Kidney (tissue), 14 donors: ENCODE measurements around the gene OBP2B. TPM values are rescaled to one million over a fixed set of nuclear protein-coding genes. Genes with fewer than 3 reads are reported as not detected.

Source experiments
- DNase-seq, 5 donors: peaks; one replicate each; pipeline ENCODE4 v3.0.0-alpha.2; 2013 to 2020
- FAIRE-seq: peaks from 2 replicates; lab custom pipeline; 2012; peaks lifted over from hg19 to GRCh38; lab: Jason Lieb, UNC
- H3K27ac ChIP-seq, 2 donors: one replicate each; pipeline ENCODE4 v1.7.0; 2013; ENCODE audit warnings: low read depth in 2 of 2, low read length in 2 of 2, inconsistent platforms in 1 of 2
- H3K27me3 ChIP-seq: one replicate; pipeline ENCODE4 v1.7.1; 2013; ENCODE audit warnings: low read length, inconsistent platforms; ENCODE audit not compliant: control insufficient read depth, insufficient read depth
- H3K36me3 ChIP-seq, 3 donors: one replicate each; pipeline versions ENCODE4 v1.7.0 to v1.7.1; 2013; ENCODE audit warnings: low read length in 3 of 3, control low read depth in 1 of 3, inconsistent platforms in 1 of 3; ENCODE audit not compliant: insufficient read depth in 3 of 3, control insufficient read depth in 2 of 3
- H3K4me1 ChIP-seq, 3 donors: one replicate each; pipeline versions ENCODE4 v1.7.0 to v1.7.1; 2013; ENCODE audit warnings: low read length in 3 of 3, inconsistent platforms in 1 of 3, low read depth in 1 of 3; ENCODE audit not compliant: control insufficient read depth in 2 of 3, insufficient read depth in 2 of 3
- H3K4me3 ChIP-seq, 3 donors: one replicate each; pipeline versions ENCODE4 v1.7.0 to v1.8.1; 2013; ENCODE audit warnings: low read length in 3 of 3, control low read depth in 1 of 3, inconsistent platforms in 1 of 3
- H3K9ac ChIP-seq, 3 donors: one replicate each; pipeline versions ENCODE4 v1.7.0 to v1.7.1; 2013; ENCODE audit warnings: low read length in 3 of 3, control low read depth in 1 of 3, inconsistent platforms in 1 of 3
- H3K9me3 ChIP-seq, 3 donors: one replicate each; pipeline versions ENCODE4 v1.7.0 to v1.7.1; 2013; ENCODE audit warnings: low read length in 3 of 3, control low read depth in 1 of 3, inconsistent platforms in 1 of 3; ENCODE audit not compliant: control insufficient read depth in 2 of 3, insufficient read depth in 1 of 3
- intact Hi-C: fragments of 100-400 bp; cut with DNase I; formaldehyde crosslinking; loops from one replicate; pipeline ENCODE4 v1.11.1; 2022
- polyA plus RNA-seq: library from polyadenylated mRNA; stranded (reverse); fragments of 350-450 nt; fragmentation: Illumina TruSeq; extraction: RNeasy Lipid Tissue Mini Kit (QIAGEN cat#74804); gene quantifications from one replicate; pipeline ENCODE4 v1.2.3, GENCODE V29; 2014; ENCODE audit warnings: low read depth, low replicate concordance; ENCODE audit not compliant: insufficient read depth
- total RNA-seq: library from RNA; stranded (reverse); fragmentation: NEBNext Ultra II Directional; extraction: Animal tissue kit (Norgen Biotek cat#: 25700); gene quantifications from one replicate; pipeline ENCODE4 v1.2.1, GENCODE V29; 2021
- TF ChIP-seq, protein P1 (sequence below): IDR thresholded peaks from 3 replicates; pipeline ENCODE4 v1.5.1; 2012; ENCODE audit warnings: mild to moderate bottlenecking, moderate library complexity, borderline replicate concordance; ENCODE audit not compliant: insufficient read depth; ENCODE audit errors: extremely low read depth
- donor health status: control.
- donor health status: control.
- donor health status: control.
- donor health status: control.
- donor health status: control.
- donor health status: DM: yes; HTN: yes; CAD: no.
- donor health status: Normal renal cell carcinoma (clear cell type).

Gene OBP2B
- total and polyA plus RNA-seq, 2 donors from 2014 or later = not detected

DNA sequence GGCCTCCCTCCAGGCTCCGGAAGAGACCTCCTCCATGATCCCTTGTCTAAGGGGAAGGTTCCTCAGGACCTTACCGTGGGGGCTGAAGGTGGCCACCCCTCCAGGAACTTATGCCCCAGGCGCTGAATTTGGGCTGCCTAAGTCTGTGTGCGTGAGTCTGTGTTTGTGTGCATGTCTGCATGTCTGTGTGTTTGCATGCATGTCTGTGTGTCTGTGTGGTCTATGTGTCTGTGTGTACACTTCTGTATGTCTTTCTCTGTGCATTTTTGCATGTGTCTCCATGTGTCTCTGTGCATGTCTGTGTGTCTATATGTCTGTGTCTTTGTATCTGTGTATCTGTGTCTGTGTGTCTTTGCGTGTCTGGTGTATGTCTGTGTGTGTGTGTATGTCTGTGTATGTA, 45.4 kb upstream of the OBP2B start:
- intact Hi-C loops = no loop called here
- H3K9ac ChIP-seq = no peak overlapping the region
- DNase-seq (no peak), FAIRE-seq (no peak)
- no peaks in the 10 kb centered on the region for H3K27me3 ChIP-seq
- TF ChIP-seq, protein P1, sequence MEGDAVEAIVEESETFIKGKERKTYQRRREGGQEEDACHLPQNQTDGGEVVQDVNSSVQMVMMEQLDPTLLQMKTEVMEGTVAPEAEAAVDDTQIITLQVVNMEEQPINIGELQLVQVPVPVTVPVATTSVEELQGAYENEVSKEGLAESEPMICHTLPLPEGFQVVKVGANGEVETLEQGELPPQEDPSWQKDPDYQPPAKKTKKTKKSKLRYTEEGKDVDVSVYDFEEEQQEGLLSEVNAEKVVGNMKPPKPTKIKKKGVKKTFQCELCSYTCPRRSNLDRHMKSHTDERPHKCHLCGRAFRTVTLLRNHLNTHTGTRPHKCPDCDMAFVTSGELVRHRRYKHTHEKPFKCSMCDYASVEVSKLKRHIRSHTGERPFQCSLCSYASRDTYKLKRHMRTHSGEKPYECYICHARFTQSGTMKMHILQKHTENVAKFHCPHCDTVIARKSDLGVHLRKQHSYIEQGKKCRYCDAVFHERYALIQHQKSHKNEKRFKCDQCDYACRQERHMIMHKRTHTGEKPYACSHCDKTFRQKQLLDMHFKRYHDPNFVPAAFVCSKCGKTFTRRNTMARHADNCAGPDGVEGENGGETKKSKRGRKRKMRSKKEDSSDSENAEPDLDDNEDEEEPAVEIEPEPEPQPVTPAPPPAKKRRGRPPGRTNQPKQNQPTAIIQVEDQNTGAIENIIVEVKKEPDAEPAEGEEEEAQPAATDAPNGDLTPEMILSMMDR = no peak
- H3K4me3 ChIP-seq = no peak overlapping the region
- no peaks in the 10 kb centered on the region for H3K9me3 ChIP-seq
- no peak overlapping the region for H3K27ac ChIP-seq
- H3K4me1 ChIP-seq = peaks cover 2 to 32% (median 26%) of the 10 kb centered on the region in 3 donors
- peaks cover 0 to 2% (median 0%) of the 10 kb centered on the region in 3 donors for H3K36me3 ChIP-seq

DNA sequence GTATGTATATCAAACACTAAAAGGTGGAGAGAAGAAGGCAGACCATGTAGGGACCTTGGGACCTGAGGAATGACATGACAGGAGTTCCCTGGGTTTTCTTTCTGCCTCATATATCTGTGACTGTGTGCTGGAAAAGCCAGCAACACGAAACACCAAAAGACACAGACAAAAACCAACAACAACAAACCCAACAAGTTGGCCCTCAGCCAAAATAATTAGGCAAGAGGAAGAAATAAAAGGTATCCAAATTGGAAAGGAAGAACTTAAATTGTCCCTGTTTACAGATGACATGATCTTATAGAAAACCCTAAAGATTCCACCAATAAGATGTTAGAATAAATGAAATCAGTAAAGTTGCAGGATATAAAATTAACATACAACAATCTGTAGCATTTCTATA, 44.2 kb upstream of the OBP2B start:
- FAIRE-seq = no peak

DNA sequence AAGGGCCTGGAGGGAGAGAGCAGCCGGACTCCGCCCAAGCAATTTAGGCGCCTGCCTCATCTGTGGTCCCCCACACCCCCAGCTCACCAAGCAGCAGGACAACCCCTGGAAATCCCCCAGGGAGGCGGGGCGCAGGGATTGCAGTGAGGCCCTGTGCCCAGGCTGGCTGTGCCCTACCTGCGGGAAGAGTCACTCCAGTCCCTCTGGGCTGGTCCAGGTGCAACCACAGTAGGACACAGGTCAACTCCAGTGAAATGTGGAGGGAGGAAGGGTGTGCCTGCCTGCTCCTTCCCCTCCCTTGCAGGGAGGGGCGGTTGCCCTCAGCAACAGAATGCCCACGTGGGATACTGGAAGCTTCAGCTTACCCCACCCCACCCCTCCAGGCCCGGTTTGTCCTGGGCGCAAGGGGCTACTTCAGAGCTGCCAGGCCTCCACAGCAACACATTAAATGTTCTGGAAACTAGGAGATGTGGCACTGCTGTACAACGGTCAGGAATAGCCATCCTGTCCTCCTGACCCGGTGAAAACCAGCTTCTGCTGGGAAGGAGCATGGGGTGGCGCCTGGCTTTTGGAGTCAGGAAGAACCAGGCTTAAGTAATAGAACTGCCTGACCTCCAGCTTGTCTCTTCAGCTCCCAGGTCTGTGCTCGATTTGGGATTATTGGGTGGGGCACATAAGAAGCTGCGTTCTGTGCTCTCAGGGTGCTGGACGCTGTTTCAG, 43.4 kb upstream of the OBP2B start:
- FAIRE-seq = no peak
- H3K9ac ChIP-seq = peak overlapping the region in 1 of 3 donors; percentile 22

More for the DNA sequence above, 44.2 kb upstream of the OBP2B start:
- DNase-seq = no peak
- peak overlapping the region; percentile 71 to 88 for H3K27ac ChIP-seq
- peaks cover 0 to 31% (median 23%) of the 10 kb centered on the region in 3 donors for H3K4me1 ChIP-seq
- intact Hi-C loops = no loop called here
- H3K36me3 ChIP-seq = peaks cover 0 to 2% (median 0%) of the 10 kb centered on the region in 3 donors
- TF ChIP-seq, protein P1 = no peak
- H3K27me3 ChIP-seq = no peaks in the 10 kb centered on the region
- H3K4me3 ChIP-seq = no peak overlapping the region
- peak overlapping the region in 1 of 3 donors; percentile 22 for H3K9ac ChIP-seq
- no peaks in the 10 kb centered on the region for H3K9me3 ChIP-seq

More for the DNA sequence above, 43.4 kb upstream of the OBP2B start:
- no peak overlapping the region for H3K4me3 ChIP-seq
- no peaks in the 10 kb centered on the region for H3K27me3 ChIP-seq
- intact Hi-C loops = no loop called here
- peaks cover 0 to 2% (median 0%) of the 10 kb centered on the region in 3 donors for H3K36me3 ChIP-seq
- H3K4me1 ChIP-seq = peaks cover 0 to 31% (median 18%) of the 10 kb centered on the region in 3 donors
- DNase-seq = peak in 3 of 5 donors; percentile 57 to 95 (median 58)
- peak overlapping the region; percentile 71 to 89 for H3K27ac ChIP-seq
- TF ChIP-seq, protein P1 = no peak
- no peaks in the 10 kb centered on the region for H3K9me3 ChIP-seq
